CD14-positive monocyte (primary cell): ENCODE data around the gene HEXB. TPM values are rescaled to one million over a fixed set of nuclear protein-coding genes. Genes with fewer than 3 reads are reported as not detected.

Source experiments
- DNase-seq, 3 donors: peaks; one replicate each; pipeline ENCODE4 v3.0.0-alpha.2; 2011 to 2022
- H2AFZ ChIP-seq: 2 replicates; pipeline ENCODE4 v1.6.0; 2012; ENCODE audit warnings: mild to moderate bottlenecking, low read depth, low read length, inconsistent platforms; ENCODE audit not compliant: insufficient read depth, poor library complexity, severe bottlenecking
- H3K27ac ChIP-seq, 2 donors: 1 replicate in 1 of 2; 2 replicates in 1 of 2; pipeline ENCODE4 v1.5.1; 2012 to 2013; ENCODE audit warnings: low read length in 2 of 2, control low read depth in 1 of 2, inconsistent platforms in 1 of 2, low read depth in 1 of 2, mild to moderate bottlenecking in 1 of 2
- H3K27me3 ChIP-seq, 2 donors: one replicate each; pipeline versions ENCODE4 v1.6.0 to v1.6.1; 2011 to 2013; ENCODE audit warnings: low read length in 2 of 2; ENCODE audit not compliant: control insufficient read depth in 2 of 2, insufficient read depth in 2 of 2
- H3K36me3 ChIP-seq, 2 donors: replicated peaks in 1 of 2; 1 replicate in 1 of 2; 2 replicates in 1 of 2; pipeline versions ENCODE4 v1.5.1 to v1.6.1; 2012 to 2013; ENCODE audit warnings: low read length in 2 of 2, control low read depth in 1 of 2, inconsistent platforms in 1 of 2, mild to moderate bottlenecking in 1 of 2; ENCODE audit not compliant: insufficient read depth in 2 of 2, control insufficient read depth in 1 of 2
- H3K4me1 ChIP-seq, 2 donors: 1 replicate in 1 of 2; 2 replicates in 1 of 2; pipeline versions ENCODE4 v1.5.1 to v1.6.1; 2012 to 2013; ENCODE audit warnings: low read length in 2 of 2, control low read depth in 1 of 2, inconsistent platforms in 1 of 2, mild to moderate bottlenecking in 1 of 2, moderate library complexity in 1 of 2; ENCODE audit not compliant: insufficient read depth in 2 of 2, control insufficient read depth in 1 of 2
- H3K4me2 ChIP-seq: replicated peaks from 2 replicates; pipeline ENCODE3; 2012; ENCODE audit warnings: low read length, moderate library complexity, mild to moderate bottlenecking; ENCODE audit not compliant: poor library complexity, severe bottlenecking; ENCODE audit errors: extremely low read depth
- H3K4me3 ChIP-seq, 3 experiments: fragments of 200-600 bp in 1 of 3; sonication (generic) in 1 of 3; replicated peaks in 1 of 3; 1 replicate in 2 of 3; 2 replicates in 1 of 3; pipeline ENCODE4 v1.5.1; 2011 to 2013; ENCODE audit warnings: low read length in 3 of 3, mild to moderate bottlenecking in 3 of 3, control low read depth in 2 of 3, low read depth in 2 of 3, inconsistent platforms in 1 of 3, moderate library complexity in 1 of 3
- H3K79me2 ChIP-seq: 2 replicates; pipeline ENCODE4 v1.6.0; 2012; ENCODE audit warnings: mild to moderate bottlenecking, control low read depth, inconsistent platforms, low read length, moderate library complexity; ENCODE audit not compliant: insufficient read depth
- H3K9ac ChIP-seq: 2 replicates; pipeline ENCODE4 v1.6.0; 2017; ENCODE audit warnings: low read length, mild to moderate bottlenecking; ENCODE audit not compliant: insufficient read depth, poor library complexity, severe bottlenecking
- H3K9me3 ChIP-seq, 2 donors: replicated peaks in 1 of 2; 1 replicate in 1 of 2; 2 replicates in 1 of 2; pipeline versions ENCODE4 v1.5.1 to v1.6.1; 2012 to 2013; ENCODE audit warnings: low read length in 2 of 2, control low read depth in 1 of 2; ENCODE audit not compliant: control insufficient read depth in 1 of 2, insufficient read depth in 1 of 2
- H4K20me1 ChIP-seq: 2 replicates; pipeline ENCODE4 v1.6.0; 2012; ENCODE audit warnings: mild to moderate bottlenecking, low read length, control low read depth, moderate library complexity; ENCODE audit not compliant: insufficient read depth
- H3K27ac Mint-ChIP-seq, 7 donors: one replicate each; pipeline ENCODE4 v1.8.0; 2020; ENCODE audit warnings: mild to moderate bottlenecking in 7 of 7, mixed read lengths in 7 of 7, moderate library complexity in 6 of 7, inconsistent platforms in 2 of 7
- H3K27me3 Mint-ChIP-seq, 3 donors: one replicate each; pipeline ENCODE4 v1.8.0; 2021 to 2022; ENCODE audit warnings: low read depth in 3 of 3, mild to moderate bottlenecking in 3 of 3, mixed read lengths in 3 of 3, moderate library complexity in 3 of 3, inconsistent platforms in 1 of 3
- H3K36me3 Mint-ChIP-seq, 2 donors: one replicate each; pipeline ENCODE4 v1.8.0; 2020; ENCODE audit warnings: mixed read lengths in 2 of 2, inconsistent platforms in 1 of 2, mild to moderate bottlenecking in 1 of 2
- H3K4me1 Mint-ChIP-seq: one replicate; pipeline ENCODE4 v1.8.0; 2020; ENCODE audit warnings: mild to moderate bottlenecking, mixed read lengths
- H3K4me3 Mint-ChIP-seq, 2 donors: one replicate each; pipeline ENCODE4 v1.8.0; 2020; ENCODE audit warnings: mild to moderate bottlenecking in 2 of 2, mixed read lengths in 2 of 2, moderate library complexity in 1 of 2
- H3K9me3 Mint-ChIP-seq, 7 donors: one replicate each; pipeline ENCODE4 v1.8.0; 2020 to 2022; ENCODE audit warnings: mixed read lengths in 7 of 7, mild to moderate bottlenecking in 6 of 7, moderate library complexity in 6 of 7, inconsistent platforms in 2 of 7
- WGBS: methylation state at CpG from one replicate; pipeline ENCODE4 v1.1.5; 2013; ENCODE audit warnings: missing lambda C conversion rate; ENCODE audit not compliant: insufficient coverage; 5-methylcytosine and 5-hydroxymethylcytosine counted together
- intact Hi-C, 2 donors: fragments of 100-400 bp; cut with micrococcal nuclease; formaldehyde crosslinking; loops; one replicate each; pipeline versions ENCODE4 v1.15.0 to v1.15.1; 2023
- polyA plus RNA-seq, 3 donors: library from polyadenylated mRNA; depleted of rRNA in 1 of 3; unstranded in 2 of 3; stranded (reverse) in 1 of 3; fragments of 300-500 nt in 2 of 3; fragments of >200 nt in 1 of 3; fragmentation: Illumina TruSeq in 2 of 3; gene quantifications; 1 replicate in 2 of 3; 2 replicates in 1 of 3; pipeline ENCODE4 v1.2.3, GENCODE V29; 2012 to 2021
- TF ChIP-seq, protein P1 (sequence below): fragments of 200-600 bp; IDR thresholded peaks from one replicate; pipeline ENCODE4 v1.8.0; 2022; ENCODE audit warnings: antibody characterized with exemption, mild to moderate bottlenecking

The HEXB gene
- polyA plus RNA-seq, 3 donors: 158 to 518 (median 470) TPM

DNA sequence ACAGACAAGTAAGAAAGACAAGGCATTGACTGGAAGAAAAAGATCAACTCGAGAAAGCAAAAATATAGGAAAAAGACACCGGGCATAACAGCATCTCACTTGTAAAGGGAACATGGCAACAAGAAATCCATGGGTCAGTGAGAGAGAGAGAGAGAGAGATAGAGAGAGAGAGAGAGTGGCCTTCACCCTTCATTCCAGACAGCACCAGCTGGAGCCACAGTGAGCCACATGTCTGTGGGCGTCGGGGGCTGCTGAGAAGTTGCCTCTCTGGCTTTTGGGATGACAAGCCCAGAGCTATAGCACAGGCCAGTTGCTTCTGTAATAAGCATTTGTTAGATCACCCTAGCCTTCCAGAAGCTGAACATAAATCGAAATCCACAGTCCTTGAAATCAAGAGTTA lies 24.2 kb upstream of the HEXB start:
- no peak overlapping the region for H3K9ac ChIP-seq
- no peak for DNase-seq
- H3K27ac ChIP-seq: no peak overlapping the region
- Mint-ChIP-seq H3K27me3 (peaks cover 6 to 10% (median 7%) of the 10 kb centered on the region in 3 donors), H3K27ac (no peak overlapping the region), H3K4me1 (no peaks in the 10 kb centered on the region), H3K9me3 (peaks cover 0 to 4% (median 2%) of the 10 kb centered on the region in 7 donors), H3K4me3 (no peak overlapping the region), H3K36me3 (no peaks in the 10 kb centered on the region)
- H3K9me3 ChIP-seq: no peaks in the 10 kb centered on the region
- H2AFZ ChIP-seq: no peak overlapping the region
- no peak overlapping the region for H3K4me3 ChIP-seq
- H3K79me2 ChIP-seq: no peaks in the 10 kb centered on the region
- H3K36me3 ChIP-seq: no peaks in the 10 kb centered on the region
- no peak overlapping the region for H3K4me2 ChIP-seq
- TF ChIP-seq, protein P1, sequence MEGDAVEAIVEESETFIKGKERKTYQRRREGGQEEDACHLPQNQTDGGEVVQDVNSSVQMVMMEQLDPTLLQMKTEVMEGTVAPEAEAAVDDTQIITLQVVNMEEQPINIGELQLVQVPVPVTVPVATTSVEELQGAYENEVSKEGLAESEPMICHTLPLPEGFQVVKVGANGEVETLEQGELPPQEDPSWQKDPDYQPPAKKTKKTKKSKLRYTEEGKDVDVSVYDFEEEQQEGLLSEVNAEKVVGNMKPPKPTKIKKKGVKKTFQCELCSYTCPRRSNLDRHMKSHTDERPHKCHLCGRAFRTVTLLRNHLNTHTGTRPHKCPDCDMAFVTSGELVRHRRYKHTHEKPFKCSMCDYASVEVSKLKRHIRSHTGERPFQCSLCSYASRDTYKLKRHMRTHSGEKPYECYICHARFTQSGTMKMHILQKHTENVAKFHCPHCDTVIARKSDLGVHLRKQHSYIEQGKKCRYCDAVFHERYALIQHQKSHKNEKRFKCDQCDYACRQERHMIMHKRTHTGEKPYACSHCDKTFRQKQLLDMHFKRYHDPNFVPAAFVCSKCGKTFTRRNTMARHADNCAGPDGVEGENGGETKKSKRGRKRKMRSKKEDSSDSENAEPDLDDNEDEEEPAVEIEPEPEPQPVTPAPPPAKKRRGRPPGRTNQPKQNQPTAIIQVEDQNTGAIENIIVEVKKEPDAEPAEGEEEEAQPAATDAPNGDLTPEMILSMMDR: no peak
- H3K4me1 ChIP-seq: no peaks in the 10 kb centered on the region
- no peaks in the 10 kb centered on the region for H3K27me3 ChIP-seq
- intact Hi-C loops: no loop called here
- no peaks in the 10 kb centered on the region for H4K20me1 ChIP-seq
- 90% methylated on average over 4 of the region's 5 CpGs for WGBS

DNA sequence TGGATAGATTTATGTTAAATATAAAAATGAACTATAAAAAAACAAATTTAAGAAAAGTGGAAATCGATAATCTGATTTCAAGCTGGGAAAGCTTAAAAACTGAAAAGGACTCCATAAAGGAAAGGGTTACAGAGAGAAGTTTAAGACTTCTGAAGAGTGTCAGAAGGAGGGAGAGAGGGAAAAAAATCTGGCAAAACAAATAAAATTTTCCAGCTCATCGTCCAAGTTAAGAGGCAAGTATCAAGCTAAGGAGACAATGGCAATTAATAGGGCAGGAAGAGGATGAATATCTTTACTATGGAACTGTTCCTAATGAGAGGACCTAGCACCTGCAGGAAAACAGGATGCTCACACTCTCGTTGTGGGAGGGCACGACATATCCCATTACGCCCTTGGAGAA lies 20.5 kb upstream of the HEXB start:
- intact Hi-C loops: no loop called here
- Histone ChIP-seq H3K4me3 (no peak overlapping the region), H3K9ac (no peak overlapping the region), H4K20me1 (no peaks in the 10 kb centered on the region), H2AFZ (no peak overlapping the region), H3K4me1 (no peaks in the 10 kb centered on the region), H3K27ac (no peak overlapping the region), H3K9me3 (peaks cover 0 to under 1% of the 10 kb centered on the region in 2 donors), H3K79me2 (no peaks in the 10 kb centered on the region), H3K36me3 (no peaks in the 10 kb centered on the region), H3K4me2 (no peak overlapping the region), H3K27me3 (no peaks in the 10 kb centered on the region)
- H3K4me1 Mint-ChIP-seq: peaks cover 6% of the 10 kb centered on the region
- H3K36me3 Mint-ChIP-seq: no peaks in the 10 kb centered on the region
- TF ChIP-seq, protein P1: no peak
- no peak overlapping the region for H3K4me3 Mint-ChIP-seq
- 91% methylated on average over 4 of the region's 5 CpGs for WGBS
- H3K27ac Mint-ChIP-seq: no peak overlapping the region
- H3K9me3 Mint-ChIP-seq: peaks cover 0 to 2% (median 0%) of the 10 kb centered on the region in 7 donors
- peaks cover 0 to 6% (median 4%) of the 10 kb centered on the region in 3 donors for H3K27me3 Mint-ChIP-seq
- DNase-seq: no peak
